Spinal cord (tissue), 10 donors: ENCODE data around the gene ARMS2. TPM values are rescaled to one million over a fixed set of nuclear protein-coding genes. Genes with fewer than 3 reads are reported as not detected.

Source experiments
- DNase-seq, 6 donors: peaks; one replicate each; pipeline versions ENCODE4 v3.0.0 to v3.0.0-alpha.2; 2013 to 2015; ENCODE audit warnings: low spot score in 6 of 6, low read depth in 4 of 6
- H3K27ac ChIP-seq: one replicate; pipeline ENCODE4 v1.5.1; 2013; ENCODE audit warnings: low read depth, low read length, control low read depth
- H3K27me3 ChIP-seq: one replicate; pipeline ENCODE4 v1.6.1; 2013; ENCODE audit warnings: low read length; ENCODE audit not compliant: control insufficient read depth, insufficient read depth
- H3K36me3 ChIP-seq: one replicate; pipeline ENCODE4 v1.6.1; 2013; ENCODE audit warnings: low read length; ENCODE audit not compliant: control insufficient read depth, insufficient read depth
- H3K4me1 ChIP-seq: one replicate; pipeline ENCODE4 v1.6.1; 2013; ENCODE audit warnings: low read length; ENCODE audit not compliant: control insufficient read depth, insufficient read depth
- H3K4me3 ChIP-seq: one replicate; pipeline ENCODE4 v1.5.1; 2013; ENCODE audit warnings: low read depth, low read length, control low read depth
- H3K9me3 ChIP-seq: one replicate; pipeline ENCODE4 v1.6.1; 2013; ENCODE audit warnings: low read length; ENCODE audit not compliant: control insufficient read depth, insufficient read depth
- WGBS: methylation state at CpG from one replicate; pipeline ENCODE4 v1.1.5; 2013; ENCODE audit warnings: missing lambda C conversion rate; ENCODE audit not compliant: insufficient coverage; 5-methylcytosine and 5-hydroxymethylcytosine counted together
- polyA plus RNA-seq, 2 donors: library from polyadenylated mRNA; unstranded; fragments of 120-200 nt; gene quantifications; one replicate each; pipeline ENCODE4 v1.2.1, GENCODE V29; 2013; ENCODE audit not compliant: insufficient read length in 2 of 2
- total RNA-seq, 2 donors: library from RNA; depleted of rRNA in 1 of 2; stranded (reverse); fragments of 120-200 nt in 1 of 2; fragments of >200 nt in 1 of 2; gene quantifications; one replicate each; pipeline versions ENCODE4 v1.2.3 to v1.2.4, GENCODE V29; 2013 to 2014
- donor health status: healthy.

The ARMS2 gene
- total and polyA plus RNA-seq, 4 donors = 0.26 to 0.52 TPM; not detected in 2

DNA sequence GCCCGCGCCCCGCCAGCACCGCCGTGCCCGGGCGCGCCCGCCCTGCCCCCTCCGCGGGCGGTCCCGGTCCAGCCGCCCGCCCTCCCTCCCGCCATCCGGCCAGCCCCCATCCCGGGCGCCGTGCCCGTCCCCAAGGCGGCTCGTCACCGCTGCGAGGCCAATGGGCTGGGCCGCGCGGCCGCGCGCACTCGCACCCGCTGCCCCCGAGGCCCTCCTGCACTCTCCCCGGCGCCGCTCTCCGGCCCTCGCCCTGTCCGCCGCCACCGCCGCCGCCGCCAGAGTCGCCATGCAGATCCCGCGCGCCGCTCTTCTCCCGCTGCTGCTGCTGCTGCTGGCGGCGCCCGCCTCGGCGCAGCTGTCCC lies 6.9 kb downstream of the ARMS2 start, which contains the start of gene HTRA1:
Gene HTRA1, plus strand, starts transcription at position 187 of the 362 bp plus-strand sequence. Its CDS starts 100 bp downstream, at position 287.
- Histone ChIP-seq H3K27ac (peak within 1 kb of the TSS; percentile 69), H3K9me3 (no peaks in the 10 kb centered on the region), H3K27me3 (peaks cover 18% of the 10 kb centered on the region), H3K4me1 (peaks cover 52% of the 10 kb centered on the region), H3K36me3 (peaks cover 3% of the 10 kb centered on the region), H3K4me3 (peak within 1 kb of the TSS; percentile 62)
- WGBS = under 1% methylated on average over 53 of the region's 56 CpGs
- peak in 2 of 6 donors; percentile 73 to 87 for DNase-seq

GRCh38 chr10:122461729-122462532 lies 7.5 kb downstream of the ARMS2 start:
- Histone ChIP-seq H3K9me3 (no peaks in the 10 kb centered on the region), H3K27ac (peak overlapping the region; percentile 69), H3K4me3 (peak overlapping the region; percentile 62), H3K4me1 (peaks cover 52% of the 10 kb centered on the region), H3K36me3 (peaks cover 3% of the 10 kb centered on the region), H3K27me3 (peaks cover 18% of the 10 kb centered on the region)
- DNase-seq = peak in 2 of 6 donors; percentile 43 to 56
- under 1% methylated on average over 95 of the region's 95 CpGs for WGBS

DNA sequence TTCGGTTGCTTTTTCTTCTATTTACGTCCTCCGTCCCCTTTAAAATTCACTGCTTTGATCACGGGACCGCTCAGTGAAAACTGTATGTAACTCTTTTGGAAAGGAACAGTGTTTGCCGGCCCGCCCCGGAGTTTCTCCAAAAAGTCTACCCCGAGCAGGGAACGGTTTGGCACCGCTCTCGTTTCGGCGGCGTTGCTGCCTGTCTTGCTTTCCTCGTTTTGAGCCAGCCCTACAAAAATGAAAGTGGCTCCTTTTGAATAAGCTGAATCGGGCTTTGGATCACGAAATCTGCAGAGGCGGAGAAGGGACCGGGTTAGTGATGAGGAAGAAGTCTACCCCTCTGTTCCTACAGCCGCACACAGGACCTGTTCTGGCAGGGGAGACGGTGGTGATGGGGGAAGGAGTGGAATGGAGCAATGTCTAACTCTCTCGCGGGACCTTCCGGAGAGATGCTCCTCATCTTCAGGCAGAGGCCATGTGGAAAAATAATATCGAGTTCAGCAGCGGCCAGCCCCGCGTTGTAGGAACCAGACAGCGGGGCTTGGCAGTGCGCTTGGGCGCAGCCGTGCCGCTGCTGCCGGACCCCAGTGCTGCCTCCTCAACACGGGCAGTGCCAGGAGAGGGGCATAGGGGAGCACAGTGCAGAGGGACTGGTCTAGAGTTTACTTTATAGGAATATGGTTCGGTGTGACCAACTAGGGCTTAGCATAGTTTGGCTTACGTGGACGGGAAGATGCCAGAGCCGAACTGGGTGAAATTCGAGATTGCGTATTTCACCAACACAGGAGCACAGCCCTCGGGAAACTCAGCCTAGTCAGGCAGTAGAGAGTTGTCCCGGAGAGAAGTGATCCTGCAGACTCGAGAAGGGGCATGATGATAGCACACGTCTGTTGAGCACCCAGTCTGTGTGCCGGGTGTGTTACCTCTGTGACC lies 8.3 kb downstream of the ARMS2 start:
- H3K9me3 ChIP-seq = no peaks in the 10 kb centered on the region
- peaks cover 3% of the 10 kb centered on the region for H3K36me3 ChIP-seq
- H3K27ac ChIP-seq = peak overlapping the region; percentile 69
- WGBS = 11% methylated on average over 42 of the region's 47 CpGs
- peaks cover 18% of the 10 kb centered on the region for H3K27me3 ChIP-seq
- DNase-seq = peak in 2 of 6 donors; percentile 45 to 82
- peaks cover 50% of the 10 kb centered on the region for H3K4me1 ChIP-seq
- peak overlapping the region; percentile 62 for H3K4me3 ChIP-seq

DNA sequence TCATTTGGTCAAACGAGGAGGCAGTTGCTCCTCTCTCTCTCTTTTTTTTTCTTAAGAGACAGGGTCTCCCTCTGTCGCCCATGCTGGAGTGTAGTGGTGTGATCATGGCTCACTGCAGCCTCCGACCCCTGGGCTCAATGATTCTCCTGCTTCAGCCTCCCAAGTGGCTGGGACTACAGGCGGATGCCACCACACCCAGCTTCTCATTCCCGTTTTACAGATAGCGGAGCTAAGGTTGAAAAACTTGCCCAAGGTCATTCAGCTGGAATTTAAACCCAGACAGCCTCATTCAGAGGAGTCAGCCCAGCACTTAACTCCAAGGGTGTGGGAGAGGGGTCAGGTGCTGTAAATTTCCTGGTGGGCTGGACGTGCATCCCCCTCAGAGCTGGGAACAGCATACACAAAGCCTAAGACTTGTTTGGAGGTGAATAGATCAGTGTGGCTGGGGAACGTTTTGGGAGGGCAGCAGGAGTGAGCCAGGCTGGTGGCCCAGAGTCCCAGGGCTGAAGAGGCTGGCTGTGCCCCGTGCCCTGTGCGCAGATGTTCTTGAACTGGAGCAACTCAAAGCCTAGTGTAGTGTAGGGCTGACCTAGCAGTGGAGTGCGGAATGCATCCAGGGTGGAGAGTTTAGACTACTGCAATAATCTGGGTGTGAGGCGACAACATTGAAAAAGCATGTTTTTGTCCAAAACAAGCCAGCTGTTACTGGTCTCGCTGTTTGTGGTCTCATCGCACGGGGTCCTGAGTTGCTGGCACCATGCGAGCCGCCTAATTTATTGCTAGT lies 9.2 kb downstream of the ARMS2 start:
- peak in 1 of 6 donors; percentile 57 for DNase-seq
- Histone ChIP-seq H3K27me3 (peaks cover 11% of the 10 kb centered on the region), H3K9me3 (no peaks in the 10 kb centered on the region), H3K4me1 (peaks cover 41% of the 10 kb centered on the region), H3K27ac (no peak overlapping the region), H3K4me3 (peak overlapping the region; percentile 62), H3K36me3 (peaks cover 3% of the 10 kb centered on the region)
- WGBS = 47% methylated on average over 12 of the region's 17 CpGs

GRCh38 chr10:122464250-122464510 lies 9.7 kb downstream of the ARMS2 start:
- WGBS = 43% methylated on average over 4 of the region's 4 CpGs
- H3K36me3 ChIP-seq = peaks cover 3% of the 10 kb centered on the region
- no peak for DNase-seq
- no peak overlapping the region for H3K4me3 ChIP-seq
- no peaks in the 10 kb centered on the region for H3K9me3 ChIP-seq
- no peak overlapping the region for H3K27ac ChIP-seq
- peaks cover 37% of the 10 kb centered on the region for H3K4me1 ChIP-seq
- peaks cover 6% of the 10 kb centered on the region for H3K27me3 ChIP-seq

GRCh38 chr10:122464586-122464985 lies 10.1 kb downstream of the ARMS2 start:
- no peak overlapping the region for H3K4me3 ChIP-seq
- peaks cover 42% of the 10 kb centered on the region for H3K4me1 ChIP-seq
- WGBS = 64% methylated on average over 9 of the region's 11 CpGs

DNA sequence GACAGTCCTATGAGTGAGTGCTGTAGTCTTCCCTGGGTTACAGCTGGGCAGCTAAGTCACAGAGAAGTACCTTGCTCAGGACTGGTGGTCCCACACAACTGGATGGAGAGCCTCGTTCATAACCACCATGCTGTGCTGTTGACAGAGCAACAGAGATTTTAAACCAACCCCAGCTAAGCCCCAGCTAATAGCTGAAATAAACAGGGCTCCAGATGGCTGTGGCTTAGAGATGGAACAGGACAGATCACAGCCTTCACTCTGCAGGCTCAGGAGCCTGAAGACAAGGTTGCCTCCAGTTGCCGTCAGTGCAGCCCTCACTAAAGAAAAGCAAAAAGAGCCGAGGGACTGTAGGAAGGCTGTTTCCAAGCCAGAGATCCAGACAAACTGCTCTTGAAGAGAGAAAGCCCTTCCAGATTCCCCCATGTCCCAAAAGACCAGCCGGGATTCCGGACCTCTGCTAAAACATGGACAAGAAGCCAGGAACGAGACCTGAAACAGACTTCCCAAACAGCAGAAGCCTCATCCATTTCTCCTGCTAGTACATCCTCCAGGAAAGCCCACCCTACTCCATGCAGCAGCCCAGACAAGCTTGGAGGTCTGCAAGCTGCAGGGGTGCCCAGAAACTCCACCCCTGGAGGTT lies 11.1 kb downstream of the ARMS2 start:
- Histone ChIP-seq H3K27me3 (peaks cover under 1% of the 10 kb centered on the region), H3K4me3 (no peak overlapping the region), H3K9me3 (no peaks in the 10 kb centered on the region), H3K27ac (no peak overlapping the region), H3K36me3 (peaks cover 3% of the 10 kb centered on the region), H3K4me1 (peaks cover 36% of the 10 kb centered on the region)
- WGBS = 76% methylated on average over 4 of the region's 6 CpGs
- DNase-seq = no peak

More at GRCh38 chr10:122464586-122464985, 10.1 kb downstream of the ARMS2 start:
- peak in 1 of 6 donors; percentile 34 for DNase-seq
- no peaks in the 10 kb centered on the region for H3K9me3 ChIP-seq
- H3K27ac ChIP-seq = no peak overlapping the region
- H3K36me3 ChIP-seq = peaks cover 3% of the 10 kb centered on the region
- peaks cover 4% of the 10 kb centered on the region for H3K27me3 ChIP-seq

DNA sequence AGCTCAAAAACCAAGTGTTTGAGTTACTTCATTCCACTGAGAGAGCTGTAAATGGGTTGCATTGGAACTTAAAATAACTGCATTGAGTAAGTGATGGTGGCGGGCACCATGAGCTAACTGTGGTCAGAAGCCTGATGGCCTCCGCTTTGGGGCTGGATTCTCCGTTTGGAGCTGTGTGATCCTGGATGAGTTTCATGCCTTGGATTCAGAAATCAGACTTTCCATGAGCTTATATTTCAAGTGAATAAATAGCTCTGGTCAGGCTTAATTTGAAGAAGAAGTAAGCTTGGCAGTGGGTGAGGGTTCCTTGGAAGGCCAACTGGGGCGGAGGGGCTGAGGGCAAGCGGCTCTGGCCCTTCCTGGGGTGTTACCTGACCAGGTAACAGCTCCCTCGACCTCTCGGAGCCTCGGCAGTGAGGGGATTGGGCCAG lies 12.5 kb downstream of the ARMS2 start:
- 82% methylated on average over 5 of the region's 8 CpGs for WGBS
- no peak overlapping the region for H3K27ac ChIP-seq
- no peak overlapping the region for H3K4me3 ChIP-seq
- no peaks in the 10 kb centered on the region for H3K9me3 ChIP-seq
- H3K36me3 ChIP-seq = peaks cover 3% of the 10 kb centered on the region
- H3K4me1 ChIP-seq = peaks cover 30% of the 10 kb centered on the region
- no peaks in the 10 kb centered on the region for H3K27me3 ChIP-seq
- no peak for DNase-seq

- Histone ChIP-seq H3K4me1 (peaks cover 29% of the 10 kb centered on the region), H3K36me3 (peaks cover 3% of the 10 kb centered on the region), H3K27me3 (no peaks in the 10 kb centered on the region), H3K9me3 (no peaks in the 10 kb centered on the region), H3K4me3 (no peak overlapping the region), H3K27ac (no peak overlapping the region)
- no peak for DNase-seq
- WGBS = 88% methylated on average over 3 of the region's 6 CpGs
Observed at GRCh38 chr10:122467701-122468100, 13.2 kb downstream of the ARMS2 start.
